A549 (cell line): ENCODE measurements around the gene TACC2. TPM values are rescaled to one million over a fixed set of nuclear protein-coding genes. Genes with fewer than 3 reads are reported as not detected.

Source experiments
- ATAC-seq, 2 experiments: fragments of 200-7000 bp in 1 of 2; fragments of >200 bp in 1 of 2; cut with Nextera tagmentation in 1 of 2; cut with Tn5 transposase in 1 of 2; 3 replicates each; pipeline versions ENCODE4 v1.8.0 to v1.9.1; 2018 to 2020; ENCODE audit warnings: mild to moderate bottlenecking in 1 of 2, moderate library complexity in 1 of 2
- CTCF ChIA-PET: fragments of 300-600 bp; sonication (Branson Sonifier 250); formaldehyde crosslinking; extraction: SDS; loops from one replicate; lab custom pipeline; 2021; ENCODE audit warnings: antibody characterized with exemption, inconsistent platforms; lab: Yijun Ruan, JAX
- POLR2A ChIA-PET: fragments of 350-600 bp; formaldehyde crosslinking; extraction: SDS; loops from one replicate; lab custom pipeline; 2021; ENCODE audit warnings: antibody characterized with exemption, inconsistent platforms; lab: Yijun Ruan, JAX
- DNase-seq, 2 experiments: peaks; one replicate each; pipeline versions ENCODE4 v3.0.0 to v3.0.0-alpha.2; 2011 to 2016; ENCODE audit warnings: low read depth in 1 of 2, low spot score in 1 of 2
- FAIRE-seq: peaks from 2 replicates; lab custom pipeline; 2011; peaks lifted over from hg19 to GRCh38; lab: Jason Lieb, UNC
- H3K27ac ChIP-seq, 2 experiments: fragments of >200 bp; sonication (Bioruptor Twin); formaldehyde crosslinking; 3 replicates each; pipeline ENCODE4 v1.5.1; 2016 to 2017
- H3K4me1 ChIP-seq: fragments of >200 bp; sonication (Bioruptor Twin); formaldehyde crosslinking; 3 replicates; pipeline ENCODE4 v1.6.1; 2016
- H3K4me2 ChIP-seq: fragments of >200 bp; sonication (Bioruptor Twin); formaldehyde crosslinking; 3 replicates; pipeline ENCODE4 v1.6.1; 2016
- H3K4me3 ChIP-seq: fragments of >200 bp; sonication (Bioruptor Twin); formaldehyde crosslinking; 3 replicates; pipeline ENCODE4 v1.5.1; 2016
- H3K9me3 ChIP-seq: fragments of >200 bp; sonication (Bioruptor Twin); formaldehyde crosslinking; 3 replicates; pipeline ENCODE4 v1.6.1; 2016
- CBX2 ChIP-seq: fragments of 200-600 bp; sonication (generic); IDR thresholded peaks from 2 replicates; pipeline ENCODE4 v1.6.1; 2016; ENCODE audit warnings: low read depth, mild to moderate bottlenecking, borderline replicate concordance
- CBX8 ChIP-seq: fragments of 200-600 bp; sonication (generic); IDR thresholded peaks from 2 replicates; pipeline ENCODE4 v1.6.1; 2016
- CHD4 ChIP-seq: fragments of 200-600 bp; sonication (generic); IDR thresholded peaks from 2 replicates; pipeline ENCODE4 v1.6.1; 2016; ENCODE audit warnings: antibody characterized with exemption, mild to moderate bottlenecking, borderline replicate concordance
- EHMT2 ChIP-seq: fragments of 200-600 bp; sonication (generic); IDR thresholded peaks from 2 replicates; pipeline ENCODE4 v1.6.1; 2016; ENCODE audit warnings: antibody characterized with exemption, low read depth, mild to moderate bottlenecking, moderate library complexity
- ELK1 ChIP-seq: fragments of 150-350 bp; IDR thresholded peaks from 2 replicates; pipeline ENCODE4 v1.6.1; 2014; ENCODE audit warnings: low read depth, mild to moderate bottlenecking, low read length
- EP300 ChIP-seq, 2 experiments: fragments of >200 bp; sonication (Bioruptor Twin); formaldehyde crosslinking; IDR thresholded peaks; 2 replicates in 1 of 2; 3 replicates in 1 of 2; pipeline ENCODE4 v1.6.1; 2016 to 2017
- ESRRA ChIP-seq: fragments of 150-350 bp; IDR thresholded peaks from 2 replicates; pipeline ENCODE4 v1.6.1; 2014; ENCODE audit warnings: mild to moderate bottlenecking, low read length, borderline replicate concordance
- FOSB ChIP-seq: fragments of 250-450 bp; sonication (Bioruptor Pico); IDR thresholded peaks from 2 replicates; pipeline ENCODE4 v1.5.0; 2020; ENCODE audit warnings: mild to moderate bottlenecking, moderate library complexity
- FOSL2 ChIP-seq, 2 experiments: fragments of 450-650 bp in 1 of 2; fragments of >200 bp in 1 of 2; sonication (Bioruptor Twin) in 1 of 2; formaldehyde crosslinking; IDR thresholded peaks; 2 replicates each; pipeline versions ENCODE4 v1.5.0 to v1.6.1; 2016 to 2020; ENCODE audit warnings: mild to moderate bottlenecking in 1 of 2, moderate library complexity in 1 of 2
- FOXS1 ChIP-seq: fragments of 250-450 bp; sonication (Bioruptor Pico); IDR thresholded peaks from 2 replicates; pipeline ENCODE4 v1.5.0; 2020; ENCODE audit warnings: mild to moderate bottlenecking, moderate library complexity
- GATA3 ChIP-seq: IDR thresholded peaks from 2 replicates; pipeline ENCODE4 v1.6.1; 2012; ENCODE audit warnings: borderline replicate concordance
- HEYL ChIP-seq: fragments of 250-450 bp; sonication (Bioruptor Pico); IDR thresholded peaks from 2 replicates; pipeline ENCODE4 v1.8.0; 2021; ENCODE audit warnings: mild to moderate bottlenecking, moderate library complexity
- HMGXB4 ChIP-seq: fragments of 250-450 bp; sonication (Bioruptor Pico); IDR thresholded peaks from 2 replicates; pipeline ENCODE4 v1.5.0; 2021; ENCODE audit warnings: mild to moderate bottlenecking, moderate library complexity, borderline replicate concordance
- HOXA7 ChIP-seq: fragments of 250-450 bp; sonication (Bioruptor Pico); IDR thresholded peaks from 2 replicates; pipeline ENCODE4 v1.5.0; 2020; ENCODE audit warnings: mild to moderate bottlenecking, moderate library complexity
- JUN ChIP-seq, 2 experiments: fragments of >200 bp; sonication (Bioruptor Twin); formaldehyde crosslinking; IDR thresholded peaks; 2 replicates in 1 of 2; 3 replicates in 1 of 2; pipeline ENCODE4 v1.6.1; 2016 to 2017
- KDM1A ChIP-seq: fragments of 200-600 bp; sonication (generic); IDR thresholded peaks from 2 replicates; pipeline ENCODE4 v1.6.1; 2016; ENCODE audit warnings: low read depth, mild to moderate bottlenecking
- MAFK ChIP-seq: fragments of 450-650 bp; IDR thresholded peaks from 2 replicates; pipeline ENCODE4 v1.6.1; 2014; ENCODE audit not compliant: partially characterized antibody
- MAX ChIP-seq: IDR thresholded peaks from 2 replicates; pipeline ENCODE4 v1.6.1; 2012
- PHF8 ChIP-seq: fragments of 200-600 bp; sonication (generic); IDR thresholded peaks from 2 replicates; pipeline ENCODE4 v1.6.1; 2016; ENCODE audit warnings: low read depth, mild to moderate bottlenecking, antibody characterized with exemption, moderate library complexity, borderline replicate concordance
- RAD21 ChIP-seq, 2 experiments: fragments of >200 bp in 1 of 2; sonication (Bioruptor Twin) in 1 of 2; formaldehyde crosslinking in 1 of 2; IDR thresholded peaks in 1 of 2; conservative IDR thresholded peaks in 1 of 2; 2 replicates in 1 of 2; 3 replicates in 1 of 2; pipeline ENCODE4 v1.6.1; 2012 to 2018; ENCODE audit warnings: inconsistent platforms in 1 of 2
- RNF2 ChIP-seq: fragments of 200-600 bp; sonication (generic); IDR thresholded peaks from 2 replicates; pipeline ENCODE4 v1.6.1; 2016; ENCODE audit warnings: low read depth, mild to moderate bottlenecking, antibody characterized with exemption, moderate library complexity, borderline replicate concordance
- SMC3 ChIP-seq: fragments of >200 bp; sonication (Bioruptor Twin); formaldehyde crosslinking; IDR thresholded peaks from 3 replicates; pipeline ENCODE4 v1.6.1; 2018; ENCODE audit warnings: inconsistent platforms
- ZNF302 ChIP-seq: fragments of 250-450 bp; sonication (Bioruptor Pico); IDR thresholded peaks from 2 replicates; pipeline ENCODE4 v1.9.0; 2021; ENCODE audit warnings: inconsistent platforms, mild to moderate bottlenecking, moderate library complexity
- WGBS: methylation state at CpG from one replicate; pipeline ENCODE4 v1.1.6; 2017; ENCODE audit errors: missing lambda C conversion rate; 5-methylcytosine and 5-hydroxymethylcytosine counted together
- polyA plus RNA-seq, 4 experiments: library from polyadenylated mRNA; depleted of rRNA in 3 of 4; stranded (reverse); fragments of >200 nt; fragmentation: RNase III in 1 of 4; extraction: RNeasy Plus Mini Kit Qiagen cat#74134 plus additional on column Dnase treatment in 1 of 4; gene quantifications; 2 replicates in 3 of 4; 3 replicates in 1 of 4; pipeline ENCODE4 v1.2.3, GENCODE V29; 2011 to 2017
- TF ChIP-seq, protein P1 (sequence below): IDR thresholded peaks from 2 replicates; pipeline ENCODE4 v1.6.1; 2012
- TF ChIP-seq, protein P2 (sequence below): fragments of >200 bp; sonication (Bioruptor Twin); formaldehyde crosslinking; IDR thresholded peaks from 3 replicates; pipeline ENCODE4 v1.6.1; 2016
- TF ChIP-seq, protein P3 (sequence below): fragments of 450-650 bp; IDR thresholded peaks from 2 replicates; pipeline ENCODE4 v1.6.1; 2014; ENCODE audit warnings: antibody characterized with exemption

Gene TACC2
- polyA plus RNA-seq, 2 of the 4 experiments (the other 2 are of a cell fraction) = 83.3 to 128 TPM

DNA sequence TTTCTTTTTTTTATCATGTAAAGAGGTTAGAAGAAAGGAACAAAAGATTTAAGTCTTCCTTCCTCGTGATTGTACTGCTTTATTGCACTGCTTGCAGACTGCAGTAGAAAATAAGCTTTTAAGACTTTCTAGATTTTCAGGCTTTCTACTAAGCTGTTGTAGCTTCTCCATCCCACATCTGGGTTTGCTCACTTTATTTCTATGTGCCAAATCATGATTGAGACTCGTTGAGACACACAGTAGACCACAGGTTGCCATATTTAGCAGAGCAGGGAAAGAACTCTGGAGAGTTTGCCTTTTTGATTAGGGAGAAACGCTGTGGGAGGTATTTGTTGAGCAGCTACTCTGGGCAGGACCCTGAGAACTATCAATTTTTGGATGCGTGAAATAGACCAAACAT, 192.9 kb downstream of the TACC2 start:
- POLR2A ChIA-PET = no interaction called here
- no peak for ATAC-seq
- no peaks in the 10 kb centered on the region for H3K9me3 ChIP-seq
- no peak for TF ChIP-seq MAFK
- TF ChIP-seq CHD4 = no peak
- TF ChIP-seq, protein P1, sequence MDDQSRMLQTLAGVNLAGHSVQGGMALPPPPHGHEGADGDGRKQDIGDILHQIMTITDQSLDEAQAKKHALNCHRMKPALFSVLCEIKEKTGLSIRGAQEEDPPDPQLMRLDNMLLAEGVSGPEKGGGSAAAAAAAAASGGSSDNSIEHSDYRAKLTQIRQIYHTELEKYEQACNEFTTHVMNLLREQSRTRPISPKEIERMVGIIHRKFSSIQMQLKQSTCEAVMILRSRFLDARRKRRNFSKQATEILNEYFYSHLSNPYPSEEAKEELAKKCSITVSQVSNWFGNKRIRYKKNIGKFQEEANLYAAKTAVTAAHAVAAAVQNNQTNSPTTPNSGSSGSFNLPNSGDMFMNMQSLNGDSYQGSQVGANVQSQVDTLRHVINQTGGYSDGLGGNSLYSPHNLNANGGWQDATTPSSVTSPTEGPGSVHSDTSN = no peak
- TF ChIP-seq ESRRA = no peak
- TF ChIP-seq, protein P2, sequence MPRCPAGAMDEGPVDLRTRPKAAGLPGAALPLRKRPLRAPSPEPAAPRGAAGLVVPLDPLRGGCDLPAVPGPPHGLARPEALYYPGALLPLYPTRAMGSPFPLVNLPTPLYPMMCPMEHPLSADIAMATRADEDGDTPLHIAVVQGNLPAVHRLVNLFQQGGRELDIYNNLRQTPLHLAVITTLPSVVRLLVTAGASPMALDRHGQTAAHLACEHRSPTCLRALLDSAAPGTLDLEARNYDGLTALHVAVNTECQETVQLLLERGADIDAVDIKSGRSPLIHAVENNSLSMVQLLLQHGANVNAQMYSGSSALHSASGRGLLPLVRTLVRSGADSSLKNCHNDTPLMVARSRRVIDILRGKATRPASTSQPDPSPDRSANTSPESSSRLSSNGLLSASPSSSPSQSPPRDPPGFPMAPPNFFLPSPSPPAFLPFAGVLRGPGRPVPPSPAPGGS = no peak
- no peak for TF ChIP-seq JUN (IDR thresholded peaks at IDR 0.05)
- TF ChIP-seq EP300 (IDR thresholded peaks at IDR 0.05) = no peak
- TF ChIP-seq HEYL (CRISPR knock-in tag) = no peak
- TF ChIP-seq EHMT2 = no peak
- no peak for TF ChIP-seq CBX2
- no peak for TF ChIP-seq RNF2
- no peak for TF ChIP-seq ELK1
- TF ChIP-seq, protein P3, sequence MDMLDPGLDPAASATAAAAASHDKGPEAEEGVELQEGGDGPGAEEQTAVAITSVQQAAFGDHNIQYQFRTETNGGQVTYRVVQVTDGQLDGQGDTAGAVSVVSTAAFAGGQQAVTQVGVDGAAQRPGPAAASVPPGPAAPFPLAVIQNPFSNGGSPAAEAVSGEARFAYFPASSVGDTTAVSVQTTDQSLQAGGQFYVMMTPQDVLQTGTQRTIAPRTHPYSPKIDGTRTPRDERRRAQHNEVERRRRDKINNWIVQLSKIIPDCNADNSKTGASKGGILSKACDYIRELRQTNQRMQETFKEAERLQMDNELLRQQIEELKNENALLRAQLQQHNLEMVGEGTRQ = no peak
- no peak for TF ChIP-seq ZNF302 (CRISPR knock-in tag)
- TF ChIP-seq MAX = no peak
- TF ChIP-seq RAD21 (conservative IDR thresholded peaks at IDR 0.05 in 1 of 2, IDR thresholded peaks at IDR 0.05 in 1 of 2) = no peak
- no peak for TF ChIP-seq PHF8
- TF ChIP-seq HMGXB4 (CRISPR knock-in tag) = no peak
- TF ChIP-seq, all 56 proteins: peak for 0
- 37% methylated on average over 4 of the region's 4 CpGs for whole genome bisulfite sequencing
- DNase-seq = no peak
- Histone ChIP-seq H3K4me1 (peaks cover 56% of the 10 kb centered on the region), H3K27ac (peak overlapping the region; percentile 59 to 82), H3K4me2 (peak overlapping the region; percentile 50), H3K4me3 (no peak overlapping the region)
- FAIRE-seq = no peak
- CTCF ChIA-PET = interaction anchor here (0.6 to 2.6 kb wide), 4 partner anchors 10 to 131 kb away, joined by 3 to 11 read pairs (median 4); no protein-coding TSS in a partner anchor

DNA sequence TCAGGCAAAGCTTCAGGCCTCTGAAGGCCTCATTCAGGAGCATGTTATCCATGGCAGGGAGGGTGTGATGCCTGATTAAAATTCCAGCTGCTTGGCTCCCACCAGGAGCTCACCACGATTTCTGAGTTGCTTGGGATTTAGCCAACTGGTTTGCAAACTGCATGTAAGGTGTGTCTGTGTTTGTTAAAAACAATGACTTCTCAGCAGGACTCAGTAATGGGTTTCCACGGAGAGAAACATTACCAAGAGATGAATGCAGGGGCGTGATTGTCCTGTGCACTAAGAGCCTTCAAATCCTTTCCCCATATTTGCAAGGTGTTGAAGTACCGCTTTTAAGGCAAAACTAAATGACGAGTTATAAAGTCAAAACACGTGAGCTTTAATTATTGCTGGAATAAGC, 193.3 kb downstream of the TACC2 start:
- ChIA-PET CTCF (interaction anchor here (0.6 to 2.6 kb wide), 4 partner anchors 9 to 131 kb away, joined by 3 to 11 read pairs (median 4); no protein-coding TSS in a partner anchor), POLR2A (no interaction called here)
- Histone ChIP-seq H3K4me3 (no peak overlapping the region), H3K4me1 (peaks cover 54% of the 10 kb centered on the region), H3K9me3 (no peaks in the 10 kb centered on the region), H3K27ac (peak overlapping the region; percentile 59 to 82), H3K4me2 (peak overlapping the region; percentile 50)
- FAIRE-seq = no peak
- ATAC-seq = peak in 1 of 2 experiments; percentile 4; a peak in 2 of 6 replicates
- 57% methylated on average over 6 of the region's 6 CpGs for WGBS
- no peak for DNase-seq
- TF ChIP-seq HMGXB4 (CRISPR knock-in tag) = no peak
- TF ChIP-seq FOSL2 (IDR thresholded peaks at IDR 0.05) = no peak
- TF ChIP-seq FOSL2 (CRISPR knock-in tag; IDR thresholded peaks at IDR 0.05) = no peak
- no peak for TF ChIP-seq MAFK
- no peak for TF ChIP-seq ELK1
- no peak for TF ChIP-seq CBX8
- TF ChIP-seq GATA3 = no peak
- TF ChIP-seq KDM1A = no peak
- TF ChIP-seq ZNF302 (CRISPR knock-in tag) = no peak
- TF ChIP-seq JUN (IDR thresholded peaks at IDR 0.05) = no peak
- no peak for TF ChIP-seq HOXA7 (CRISPR knock-in tag)
- no peak for TF ChIP-seq FOXS1 (CRISPR knock-in tag)
- TF ChIP-seq SMC3 = no peak
- no peak for TF ChIP-seq FOSB (CRISPR knock-in tag)
